Colonic mucosa (tissue), 4 donors: Measurements from ENCODE around the gene CFL1. TPM values are rescaled to one million over a fixed set of nuclear protein-coding genes. Genes with fewer than 3 reads are reported as not detected.

ENCODE experiments used
- DNase-seq: peaks from one replicate; pipeline ENCODE4 v3.0.0-alpha.2; 2020
- H3K27ac ChIP-seq: fragments of 200-600 bp; one replicate; pipeline ENCODE4 v1.8.0; 2021
- H3K27me3 ChIP-seq: fragments of 200-600 bp; one replicate; pipeline ENCODE4 v1.8.0; 2021
- H3K36me3 ChIP-seq: fragments of 200-600 bp; one replicate; pipeline ENCODE4 v1.8.0; 2021
- H3K4me1 ChIP-seq: fragments of 200-600 bp; one replicate; pipeline ENCODE4 v1.8.0; 2021; ENCODE audit warnings: mild to moderate bottlenecking
- H3K4me3 ChIP-seq: fragments of 200-600 bp; one replicate; pipeline ENCODE4 v1.8.0; 2021
- H3K9ac ChIP-seq, 2 donors: one replicate each; pipeline ENCODE4 v1.7.0; 2013; ENCODE audit warnings: control low read depth in 2 of 2, low read depth in 2 of 2, low read length in 2 of 2
- H3K9me3 ChIP-seq: fragments of 200-600 bp; one replicate; pipeline ENCODE4 v1.8.0; 2021
- intact Hi-C: fragments of 100-400 bp; cut with DNase I; formaldehyde crosslinking; loops from one replicate; pipeline ENCODE4 v1.14.1; 2022
- total RNA-seq, 2 donors: library from RNA; stranded (reverse); fragmentation: NEBNext Ultra II Directional in 1 of 2; extraction: Animal tissue kit (Norgen Biotek cat#: 25700) in 1 of 2; gene quantifications; one replicate each; pipeline ENCODE4 v1.2.1, GENCODE V29; 2021
- TF ChIP-seq, protein P1 (sequence below): fragments of 200-600 bp; IDR thresholded peaks from one replicate; pipeline ENCODE4 v1.8.0; 2022; ENCODE audit warnings: antibody characterized with exemption, mild to moderate bottlenecking
- donor health status: healthy.
- donor health status: DM: no; HTN: no; CAD: no.
- donor health status: DM: no; HTN: no; CAD: no.

The CFL1 gene
- total RNA-seq, 2 donors from 2014 or later, result 1,832 to 1,932 TPM

DNA sequence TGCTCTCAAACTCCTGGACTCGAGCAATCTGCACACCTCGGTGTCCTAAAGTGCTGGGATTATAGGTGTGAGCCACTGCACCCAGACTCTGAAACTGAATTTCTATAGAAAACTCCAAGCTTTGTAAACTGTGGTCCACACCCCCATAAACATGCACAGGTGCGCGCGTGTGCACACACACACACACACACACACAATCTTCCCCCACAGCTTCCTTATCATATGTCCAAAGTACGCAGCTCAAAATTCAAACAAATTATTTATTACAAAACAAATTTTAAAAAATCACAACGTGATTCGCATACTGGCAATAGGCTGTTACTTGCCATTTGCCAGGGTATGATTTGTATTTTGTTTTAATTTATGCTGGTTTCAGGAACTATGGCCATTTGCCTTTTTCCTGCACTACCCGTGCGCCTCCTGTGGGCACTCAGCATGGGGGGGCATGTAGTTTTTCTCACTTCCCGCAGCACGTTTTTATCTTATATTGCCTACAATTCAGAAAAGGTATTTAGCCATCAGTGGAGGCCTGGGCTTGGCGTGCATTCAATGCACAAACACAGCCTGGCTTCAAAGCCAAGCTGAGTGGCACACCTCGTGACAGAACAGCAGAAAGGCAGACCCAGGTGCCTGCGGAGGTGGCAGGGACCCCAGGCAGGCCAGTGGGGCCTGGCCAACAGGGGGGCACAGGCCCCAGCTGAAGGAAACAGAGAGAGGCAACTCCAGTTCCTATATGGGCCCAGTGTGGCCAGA is 35.0 kb downstream of the CFL1 start:
- peak overlapping the region in 1 of 2 donors; percentile 51 for H3K9ac ChIP-seq
- TF ChIP-seq, protein P1, sequence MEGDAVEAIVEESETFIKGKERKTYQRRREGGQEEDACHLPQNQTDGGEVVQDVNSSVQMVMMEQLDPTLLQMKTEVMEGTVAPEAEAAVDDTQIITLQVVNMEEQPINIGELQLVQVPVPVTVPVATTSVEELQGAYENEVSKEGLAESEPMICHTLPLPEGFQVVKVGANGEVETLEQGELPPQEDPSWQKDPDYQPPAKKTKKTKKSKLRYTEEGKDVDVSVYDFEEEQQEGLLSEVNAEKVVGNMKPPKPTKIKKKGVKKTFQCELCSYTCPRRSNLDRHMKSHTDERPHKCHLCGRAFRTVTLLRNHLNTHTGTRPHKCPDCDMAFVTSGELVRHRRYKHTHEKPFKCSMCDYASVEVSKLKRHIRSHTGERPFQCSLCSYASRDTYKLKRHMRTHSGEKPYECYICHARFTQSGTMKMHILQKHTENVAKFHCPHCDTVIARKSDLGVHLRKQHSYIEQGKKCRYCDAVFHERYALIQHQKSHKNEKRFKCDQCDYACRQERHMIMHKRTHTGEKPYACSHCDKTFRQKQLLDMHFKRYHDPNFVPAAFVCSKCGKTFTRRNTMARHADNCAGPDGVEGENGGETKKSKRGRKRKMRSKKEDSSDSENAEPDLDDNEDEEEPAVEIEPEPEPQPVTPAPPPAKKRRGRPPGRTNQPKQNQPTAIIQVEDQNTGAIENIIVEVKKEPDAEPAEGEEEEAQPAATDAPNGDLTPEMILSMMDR, result no peak
- no peaks in the 10 kb centered on the region for H3K27me3 ChIP-seq
- peaks cover 18% of the 10 kb centered on the region for H3K4me1 ChIP-seq
- intact Hi-C loops, result no loop called here
- peak overlapping the region; percentile 53 for H3K27ac ChIP-seq
- DNase-seq, result peak; percentile 73
- H3K9me3 ChIP-seq, result no peaks in the 10 kb centered on the region
- H3K36me3 ChIP-seq, result no peaks in the 10 kb centered on the region
- no peak overlapping the region for H3K4me3 ChIP-seq

DNA sequence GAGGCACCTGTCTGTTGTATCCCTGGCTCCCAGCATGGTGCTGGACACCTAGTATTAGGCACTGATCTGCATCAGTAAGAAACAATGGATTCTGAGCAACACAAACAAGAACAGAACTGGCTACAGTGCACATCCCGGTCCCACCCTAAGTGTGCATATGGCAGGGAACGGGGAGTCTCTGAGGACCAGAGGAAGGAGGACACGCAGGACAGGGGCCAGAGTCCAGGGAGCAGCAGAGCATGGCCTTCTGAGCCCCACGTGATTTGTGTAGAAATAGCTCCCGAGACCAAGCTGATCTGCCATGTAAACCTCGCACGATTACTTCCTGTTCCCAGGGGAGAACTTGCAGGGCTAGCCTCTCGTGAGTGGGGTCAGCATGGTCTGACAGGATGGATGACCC is 36.9 kb downstream of the CFL1 start:
- Histone ChIP-seq H3K4me3 (no peak overlapping the region), H3K9me3 (no peaks in the 10 kb centered on the region), H3K4me1 (peaks cover 18% of the 10 kb centered on the region), H3K27me3 (no peaks in the 10 kb centered on the region), H3K9ac (peak overlapping the region in 1 of 2 donors; percentile 29), H3K27ac (peak overlapping the region; percentile 53), H3K36me3 (no peaks in the 10 kb centered on the region)
- TF ChIP-seq, protein P1, result no peak
- peak; percentile 75 for DNase-seq
- intact Hi-C loops, result no loop called here

DNA sequence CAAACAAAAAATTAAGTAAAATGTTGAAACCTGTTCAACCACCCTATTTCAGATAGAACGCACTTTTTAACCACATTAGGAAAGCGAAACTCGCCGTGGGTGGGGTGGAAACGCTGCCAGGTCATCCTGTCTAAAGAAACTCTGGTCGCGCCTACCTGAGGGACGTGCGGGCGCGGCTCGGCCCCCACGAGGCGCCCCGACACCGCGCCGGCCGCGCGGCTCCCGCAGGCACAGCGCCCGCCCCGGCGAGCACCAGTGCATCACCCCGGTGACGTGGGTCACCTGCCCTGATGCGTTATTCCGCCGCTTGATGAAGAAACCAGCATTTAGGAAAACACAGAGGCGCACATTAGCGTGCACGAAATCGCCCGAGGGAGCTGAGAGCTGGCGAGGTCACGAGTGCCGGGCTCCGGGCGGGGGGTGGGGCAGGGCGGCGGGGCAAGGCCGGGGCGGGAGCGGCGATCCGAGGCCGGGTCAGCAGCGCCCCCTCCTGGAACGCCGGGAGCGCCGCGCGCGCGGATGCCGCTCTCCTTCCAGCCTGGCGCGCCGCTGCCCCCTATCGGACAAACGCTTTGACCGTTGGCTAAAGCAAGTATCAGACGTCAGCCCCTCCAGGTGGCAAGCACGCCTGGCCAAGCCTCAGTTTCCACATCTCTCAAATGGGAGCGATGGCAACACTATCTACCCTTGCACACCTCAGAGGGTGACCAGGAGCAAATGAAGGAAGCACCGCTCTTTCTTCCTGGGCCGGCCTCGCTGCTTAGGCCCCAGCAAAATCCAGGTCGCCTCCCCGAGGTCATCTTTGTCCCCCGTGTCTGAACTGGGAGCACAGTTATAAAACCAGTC is 39.9 kb downstream of the CFL1 start:
- DNase-seq, result peak; percentile 98
- Histone ChIP-seq H3K27ac (peak overlapping the region; percentile 85), H3K4me3 (peak overlapping the region; percentile 52), H3K36me3 (no peaks in the 10 kb centered on the region), H3K9me3 (no peaks in the 10 kb centered on the region), H3K27me3 (no peaks in the 10 kb centered on the region), H3K9ac (peak overlapping the region; percentile 76), H3K4me1 (peaks cover 12% of the 10 kb centered on the region)
- TF ChIP-seq, protein P1, result peak; percentile 100
- intact Hi-C loops, result loop anchor here (1.0 to 2.0 kb wide), 2 partner anchors 38 to 107 kb away; partner anchors contain the start of gene AP5B1

DNA sequence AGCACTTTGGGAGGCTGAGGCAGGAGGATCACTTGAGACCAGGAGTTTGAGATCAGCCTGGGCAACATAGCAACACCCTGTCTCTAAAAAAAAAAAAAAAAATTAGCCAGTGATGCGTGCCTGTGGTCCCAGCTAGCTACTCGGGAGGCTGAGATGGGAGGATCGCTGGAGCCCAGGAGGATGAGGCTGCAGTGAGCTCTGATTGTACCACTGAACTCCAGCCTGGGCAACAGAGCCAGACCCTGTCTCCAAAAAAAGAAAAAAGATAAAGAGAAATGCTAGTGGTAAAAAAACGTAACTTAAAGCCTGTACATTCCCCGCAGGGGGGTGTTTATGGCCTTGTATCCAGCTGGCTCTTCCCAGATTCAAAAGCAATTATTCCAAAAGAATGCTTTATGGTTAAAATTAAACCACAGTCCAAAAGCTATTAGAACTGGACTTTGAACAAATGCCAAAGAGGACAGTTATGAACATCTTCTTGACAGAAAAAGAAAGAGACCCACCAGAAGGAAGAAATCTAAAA is 40.6 kb downstream of the CFL1 start:
- DNase-seq, result no peak

DNA sequence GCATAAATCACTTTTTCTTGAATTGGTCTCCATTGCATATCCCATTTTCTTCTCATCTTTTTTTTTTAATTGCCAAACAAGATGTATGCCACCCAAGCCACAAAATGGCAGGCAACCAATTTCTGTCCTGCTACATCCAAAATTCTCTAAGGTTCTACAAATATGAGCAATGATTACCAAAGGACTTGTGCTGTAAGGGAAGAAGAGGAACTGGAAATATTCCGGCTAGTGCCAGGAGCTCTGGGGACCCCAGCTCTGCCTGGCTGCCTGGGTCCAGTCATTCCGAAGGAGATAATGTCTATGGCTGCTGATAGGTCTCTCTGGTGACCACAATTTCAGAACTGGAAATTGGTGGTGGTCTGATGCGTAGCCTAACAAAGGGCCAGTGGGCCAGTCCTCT is 41.3 kb downstream of the CFL1 start:
- Histone ChIP-seq H3K4me1 (peaks cover 12% of the 10 kb centered on the region), H3K27me3 (no peaks in the 10 kb centered on the region), H3K9ac (no peak overlapping the region), H3K36me3 (no peaks in the 10 kb centered on the region), H3K27ac (no peak overlapping the region), H3K4me3 (no peak overlapping the region), H3K9me3 (no peaks in the 10 kb centered on the region)
- DNase-seq, result no peak
- intact Hi-C loops, result no loop called here
- TF ChIP-seq, protein P1, result no peak

More for the DNA sequence above, 40.6 kb downstream of the CFL1 start:
- Histone ChIP-seq H3K27ac (peak overlapping the region; percentile 85), H3K27me3 (no peaks in the 10 kb centered on the region), H3K4me1 (peaks cover 12% of the 10 kb centered on the region), H3K36me3 (no peaks in the 10 kb centered on the region), H3K4me3 (peak overlapping the region; percentile 52), H3K9ac (peak overlapping the region; percentile 76), H3K9me3 (no peaks in the 10 kb centered on the region)
- TF ChIP-seq, protein P1, result no peak
- intact Hi-C loops, result no loop called here
